Adrenal gland (tissue), 5 donors: ENCODE measurements around the gene OR11H6.

ENCODE experiments used
- CTCF ChIP-seq, 6 experiments: fragments of 450-650 bp in 4 of 6; fragments of 200-600 bp in 2 of 6; sonication (generic) in 1 of 6; IDR thresholded peaks; 1 replicate in 5 of 6; 2 replicates in 1 of 6; pipeline versions ENCODE4 v1.5.1 to v1.8.0; 2016 to 2021; ENCODE audit warnings: antibody characterized with exemption in 6 of 6, mild to moderate bottlenecking in 2 of 6, moderate library complexity in 1 of 6
- POLR2A ChIP-seq, 2 donors: fragments of 450-650 bp; IDR thresholded peaks; one replicate each; pipeline ENCODE4 v1.6.1; 2017; ENCODE audit warnings: antibody characterized with exemption in 2 of 2, mild to moderate bottlenecking in 2 of 2, moderate library complexity in 1 of 2
- donor health status: DM: no; HTN: no; CAD: no.

- TF ChIP-seq CTCF (IDR thresholded peaks at IDR 0.05) = no peak
- no peak for TF ChIP-seq POLR2A (IDR thresholded peaks at IDR 0.05)
Observed at GRCh38 chr14:20179218-20179617, 44.3 kb upstream of the OR11H6 start.
